HK-2 (cell line): Measurements from ENCODE around the gene JPT2.
"Not testable (repeated sequence)": the region's sequence is repeated elsewhere in the genome, so short reads cannot be mapped to it uniquely, and the experiment has no call there.

Experiments
- DNase-seq: peaks from one replicate; pipeline ENCODE4 v3.0.0-alpha.2; 2018; ENCODE audit not compliant: unreplicated experiment

The JPT2 gene

GRCh38 chr16:1707193-1707790, 29.2 kb downstream of the JPT2 start:
- DNase-seq, result no peak

GRCh38 chr16:1708083-1708767, 30.1 kb downstream of the JPT2 start:
- DNase-seq, result no peak

- no peak for DNase-seq
These were observed 30.7 kb downstream of the JPT2 start for GRCh38 chr16:1708768-1709180.

GRCh38 chr16:1709356-1709755, 31.3 kb downstream of the JPT2 start:
- DNase-seq, result no peak

GRCh38 chr16:1710811-1711507, 32.9 kb downstream of the JPT2 start:
- DNase-seq, result no peak

- DNase-seq, result no peak
These were observed 34.7 kb downstream of the JPT2 start for GRCh38 chr16:1712791-1713261.

GRCh38 chr16:1713331-1713730, 35.3 kb downstream of the JPT2 start:
- no peak for DNase-seq

- no peak for DNase-seq
These were observed 35.9 kb downstream of the JPT2 start for GRCh38 chr16:1713933-1714332.

- no peak for DNase-seq
These were observed 37.1 kb downstream of the JPT2 start for GRCh38 chr16:1715220-1715619.

GRCh38 chr16:1718236-1718635, 40.2 kb downstream of the JPT2 start:
- DNase-seq, result not testable (repeated sequence)

- not testable (repeated sequence) for DNase-seq
These were observed 41.6 kb downstream of the JPT2 start for GRCh38 chr16:1719559-1720229.

GRCh38 chr16:1721372-1721771, 43.3 kb downstream of the JPT2 start:
- no peak for DNase-seq

- peak; percentile 30 for DNase-seq
These were observed 45.5 kb downstream of the JPT2 start for GRCh38 chr16:1723450-1724147.

- no peak for DNase-seq
These were observed 46.4 kb downstream of the JPT2 start for GRCh38 chr16:1724491-1724890.

- no peak for DNase-seq
These were observed 48.8 kb downstream of the JPT2 start for GRCh38 chr16:1726661-1727502.

GRCh38 chr16:1727651-1728624, 49.9 kb downstream of the JPT2 start:
- no peak for DNase-seq

GRCh38 chr16:1729026-1729425, 50.9 kb downstream of the JPT2 start:
- no peak for DNase-seq

GRCh38 chr16:1729445-1729844, 51.4 kb downstream of the JPT2 start:
- no peak for DNase-seq

- DNase-seq, result no peak
These were observed 53.0 kb downstream of the JPT2 start for GRCh38 chr16:1731073-1731472.

GRCh38 chr16:1731603-1732002, 53.5 kb downstream of the JPT2 start:
- DNase-seq, result no peak
